GM12878 (cell line): ENCODE measurements around the gene FMOD. TPM values are rescaled to one million over a fixed set of nuclear protein-coding genes. Genes with fewer than 3 reads are reported as not detected.

Experiments used
- ATAC-seq: fragments of 200-7000 bp; cut with Tn5 transposase; 3 replicates; pipeline ENCODE4 v1.9.1; 2020; ENCODE audit warnings: mild to moderate bottlenecking, moderate library complexity
- BruUV-seq: library from RNA; stranded (reverse); fragments of 400-500 nt; replicated peaks from 2 replicates; lab custom pipeline; 2021; lab: Mats Ljungman, UMichigan
- CTCF ChIA-PET: fragments of 300-600 bp; sonication (Branson Sonifier 250); formaldehyde crosslinking; extraction: SDS; loops from one replicate; lab custom pipeline; 2021; ENCODE audit warnings: inconsistent platforms; lab: Yijun Ruan, JAX
- POLR2A ChIA-PET: fragments of 350-600 bp; formaldehyde crosslinking; extraction: SDS; loops from one replicate; lab custom pipeline; 2021; ENCODE audit warnings: inconsistent platforms; lab: Charles Lee
- RAD21 ChIA-PET: fragments of 300-600 bp; sonication (Branson Sonifier 250); formaldehyde crosslinking; loops from one replicate; lab custom pipeline; 2023; ENCODE audit warnings: antibody characterized with exemption; ENCODE audit not compliant: unreplicated experiment; lab: Charles Lee
- SMC1A ChIA-PET: fragments of 300-600 bp; sonication (Branson Sonifier 250); formaldehyde crosslinking; loops from one replicate; lab custom pipeline; 2023; ENCODE audit not compliant: unreplicated experiment, uncharacterized antibody; lab: Charles Lee
- DNase-seq: peaks from one replicate; pipeline ENCODE4 v3.0.0-alpha.2; 2011; ENCODE audit warnings: low read depth, low spot score
- FAIRE-seq: peaks from 3 replicates; lab custom pipeline; 2011; peaks lifted over from hg19 to GRCh38; lab: Jason Lieb, UNC
- H2AFZ ChIP-seq: 2 replicates; pipeline ENCODE4 v1.6.0; 2011; ENCODE audit warnings: low read depth, low read length, control low read depth; ENCODE audit not compliant: control insufficient read depth
- H3K27ac ChIP-seq: 2 replicates; pipeline ENCODE4 v1.5.1; 2011; ENCODE audit warnings: control low read depth; ENCODE audit not compliant: control insufficient read depth, insufficient read depth
- H3K27me3 ChIP-seq, 2 experiments: replicated peaks in 1 of 2; 2 replicates each; pipeline versions ENCODE4 v1.6.0 to v1.6.1; 2011; ENCODE audit warnings: low read length in 1 of 2; ENCODE audit not compliant: control insufficient read depth in 2 of 2, insufficient read depth in 2 of 2
- H3K36me3 ChIP-seq, 2 experiments: 2 replicates each; pipeline ENCODE4 v1.5.1; 2011; ENCODE audit warnings: low read length in 1 of 2; ENCODE audit not compliant: control insufficient read depth in 2 of 2, insufficient read depth in 2 of 2
- H3K4me1 ChIP-seq: 2 replicates; pipeline ENCODE4 v1.6.1; 2011; ENCODE audit warnings: mild to moderate bottlenecking, low read length, moderate library complexity, mixed read lengths; ENCODE audit not compliant: control insufficient read depth, insufficient read depth
- H3K4me2 ChIP-seq: 2 replicates; pipeline ENCODE4 v1.6.0; 2011; ENCODE audit warnings: control low read depth; ENCODE audit not compliant: control insufficient read depth, insufficient read depth
- H3K4me3 ChIP-seq: fragments of 200-600 bp; sonication (generic); 2 replicates; pipeline ENCODE4 v1.5.1; 2016
- H3K79me2 ChIP-seq: 2 replicates; pipeline ENCODE4 v1.6.0; 2011; ENCODE audit warnings: low read length; ENCODE audit not compliant: control insufficient read depth, insufficient read depth
- H3K9ac ChIP-seq: 2 replicates; pipeline ENCODE4 v1.8.0; 2011; ENCODE audit warnings: low read length, control low read depth, mixed read lengths; ENCODE audit not compliant: control insufficient read depth, insufficient read depth
- H3K9me3 ChIP-seq: replicated peaks from 3 replicates; pipeline ENCODE4 v1.5.1; 2011; ENCODE audit warnings: mild to moderate bottlenecking, low read length; ENCODE audit not compliant: control insufficient read depth, insufficient read depth
- H4K20me1 ChIP-seq: 2 replicates; pipeline ENCODE4 v1.6.0; 2011; ENCODE audit not compliant: control insufficient read depth, insufficient read depth
- ATF2 ChIP-seq: IDR thresholded peaks from 2 replicates; pipeline ENCODE4 v1.6.1; 2012; ENCODE audit warnings: low read length, inconsistent platforms
- CBX3 ChIP-seq: fragments of 200-600 bp; sonication (generic); IDR thresholded peaks from 2 replicates; pipeline ENCODE4 v1.6.1; 2016; ENCODE audit warnings: low read depth, borderline replicate concordance
- E2F4 ChIP-seq: IDR thresholded peaks from 2 replicates; pipeline ENCODE4 v1.6.1; 2012; ENCODE audit warnings: low read depth, low read length, improper control_type of control experiment
- EED ChIP-seq: sonication (generic); IDR thresholded peaks from 2 replicates; pipeline ENCODE4 v1.6.1; 2016; ENCODE audit warnings: antibody characterized with exemption, low read depth
- EZH2 ChIP-seq: IDR thresholded peaks from 2 replicates; pipeline ENCODE4 v1.6.1; 2012; ENCODE audit warnings: low read depth, mild to moderate bottlenecking, control low read depth, inconsistent platforms, low read length, borderline replicate concordance; ENCODE audit not compliant: control insufficient read depth
- GABPA ChIP-seq: IDR thresholded peaks from 2 replicates; pipeline ENCODE4 v1.6.1; 2014; ENCODE audit warnings: antibody characterized with exemption, low read depth, mild to moderate bottlenecking, inconsistent platforms
- IKZF1 ChIP-seq: fragments of 450-650 bp; conservative IDR thresholded peaks from 2 replicates; pipeline ENCODE4 v1.6.1; 2017; ENCODE audit warnings: antibody characterized with exemption, mild to moderate bottlenecking
- IRF3 ChIP-seq: fragments of 450-650 bp; IDR thresholded peaks from 2 replicates; pipeline ENCODE4 v1.6.1; 2014; ENCODE audit warnings: mild to moderate bottlenecking
- JUNB ChIP-seq: IDR thresholded peaks from 2 replicates; pipeline ENCODE4 v1.6.1; 2016; ENCODE audit warnings: antibody characterized with exemption, mild to moderate bottlenecking
- KDM1A ChIP-seq: fragments of 200-600 bp; sonication (generic); IDR thresholded peaks from 2 replicates; pipeline ENCODE4 v1.6.1; 2016; ENCODE audit warnings: borderline replicate concordance
- MTA3 ChIP-seq: IDR thresholded peaks from 2 replicates; pipeline ENCODE4 v1.6.1; 2012; ENCODE audit warnings: low read length, inconsistent platforms, borderline replicate concordance
- NFYB ChIP-seq: IDR thresholded peaks from 2 replicates; pipeline ENCODE4 v1.6.1; 2011; ENCODE audit warnings: low read depth, mild to moderate bottlenecking, low read length, improper control_type of control experiment, moderate library complexity; ENCODE audit not compliant: insufficient read depth
- NR2F1 ChIP-seq: fragments of 450-650 bp; conservative IDR thresholded peaks from 2 replicates; pipeline ENCODE4 v1.6.1; 2017; ENCODE audit warnings: mild to moderate bottlenecking
- PAX8 ChIP-seq: fragments of 450-650 bp; IDR thresholded peaks from 2 replicates; pipeline ENCODE4 v1.6.1; 2017; ENCODE audit warnings: mild to moderate bottlenecking, moderate library complexity
- RELA ChIP-seq: fragments of 450-650 bp; IDR thresholded peaks from 2 replicates; pipeline ENCODE4 v1.8.0; 2014; ENCODE audit warnings: borderline replicate concordance; ENCODE audit not compliant: partially characterized antibody
- SMC3 ChIP-seq: IDR thresholded peaks from 2 replicates; pipeline ENCODE4 v1.6.1; 2011; ENCODE audit warnings: low read length, improper control_type of control experiment, borderline replicate concordance
- ZBTB33 ChIP-seq: fragments of 450-650 bp; IDR thresholded peaks from 2 replicates; pipeline ENCODE4 v1.6.1; 2017; ENCODE audit warnings: mild to moderate bottlenecking
- WGBS: methylation state at CpG from one replicate; pipeline ENCODE4 v1.1.6; 2016; ENCODE audit warnings: low lambda C conversion rate; ENCODE audit not compliant: insufficient replicate concordance, insufficient coverage; ENCODE audit errors: missing lambda C conversion rate; 5-methylcytosine and 5-hydroxymethylcytosine counted together
- in situ Hi-C: fragments of 300-500 bp; cut with MboI; formaldehyde crosslinking; loops from 9 replicates; pipeline ENCODE4 v1.14.3; 2018; ENCODE audit warnings: mixed read lengths
- intact Hi-C: fragments of 100-400 bp; cut with micrococcal nuclease; formaldehyde crosslinking; loops from one replicate; pipeline ENCODE4 v1.14.2; 2022; ENCODE audit not compliant: unreplicated experiment
- polyA plus RNA-seq, 11 experiments: library from polyadenylated mRNA; depleted of rRNA in 4 of 11; unstranded in 6 of 11; stranded (reverse) in 5 of 11; fragments of >200 nt; fragmentation: Nextera tagmentation in 4 of 11; fragmentation: Illumina TruSeq in 1 of 11; extraction: Ambion mirVana in 4 of 11; extraction: Trizol in 1 of 11; gene quantifications; 1 replicate in 1 of 11; 2 replicates in 10 of 11; pipeline versions ENCODE4 v1.2.1 to v1.2.3, GENCODE V29; 2011 to 2016; ENCODE audit warnings: inconsistent platforms in 2 of 11, missing spikeins in 2 of 11, low read depth in 1 of 11
- total RNA-seq, 4 experiments: library from RNA; depleted of rRNA in 3 of 4; stranded (reverse); fragments of >200 nt in 3 of 4; fragmentation: Illumina TruSeq in 1 of 4; extraction: Trizol in 1 of 4; gene quantifications; 2 replicates each; pipeline versions ENCODE4 v1.2.1 to v1.2.3, GENCODE V29; 2013 to 2021

FMOD gene
- total and polyA plus RNA-seq, 10 of the 15 experiments (the other 5 are each of a cell fraction or from before 2014, with no cell fraction given), result 0.03 to 0.26 (median 0.11) TPM; not detected in 7

- TF ChIP-seq ATF2, result no peak
- no peak for TF ChIP-seq E2F4
- no peak for TF ChIP-seq NFYB
- no peak for TF ChIP-seq NR2F1
- no peak for TF ChIP-seq MTA3
- TF ChIP-seq IRF3, result no peak
- TF ChIP-seq EZH2, result no peak
Measured at GRCh38 chr1:203373991-203374390, 23.1 kb upstream of the FMOD start (continued).

- Histone ChIP-seq H3K9ac (no peak overlapping the region), H3K27ac (no peak overlapping the region), H3K4me1 (no peaks in the 10 kb centered on the region), H3K79me2 (no peaks in the 10 kb centered on the region), H3K9me3 (no peaks in the 10 kb centered on the region; the same call in 2 of the 3 replicates), H3K4me2 (no peak overlapping the region), H4K20me1 (no peaks in the 10 kb centered on the region), H3K4me3 (no peak overlapping the region), H3K36me3 (no peaks in the 10 kb centered on the region), H3K27me3 (no peaks in the 10 kb centered on the region; a peak in 1 of 4 replicates), H2AFZ (no peak overlapping the region)
- RAD21 ChIA-PET, result no interaction called here
- intact Hi-C loops, result no loop called here
- 21% methylated on average over 2 of the region's 2 CpGs for WGBS
- CTCF ChIA-PET, result interaction anchor here (0.8 to 1.2 kb wide), 2 partner anchors 8 to 56 kb away, joined by 3 read pairs; no protein-coding TSS in a partner anchor
- in situ Hi-C loops, result no loop called here
- ATAC-seq (no peak), FAIRE-seq (no peak), DNase-seq (no peak)
- POLR2A ChIA-PET, result interaction anchor here (0.6 kb wide), 1 partner anchor 1265 kb away, joined by 4 read pairs; no protein-coding TSS in a partner anchor
- TF ChIP-seq CBX3, result no peak
- TF ChIP-seq KDM1A, result no peak
- no peak for TF ChIP-seq JUNB
- no peak for TF ChIP-seq ZBTB33
- TF ChIP-seq RELA, result no peak
- no peak for TF ChIP-seq SMC3
- TF ChIP-seq GABPA, result no peak
- TF ChIP-seq PAX8, result no peak
- no peak for TF ChIP-seq IKZF1
- no peak for TF ChIP-seq EED
- BruUV-seq, result no TSS peak
- SMC1A ChIA-PET, result no interaction called here
Measured at GRCh38 chr1:203373002-203373401, 22.1 kb upstream of the FMOD start.
